ENCODE data around the gene NCOR2.

- TF ChIP-seq POLR2AphosphoS5 (IDR thresholded peaks at IDR 0.05) (no peak), CTCF (IDR thresholded peaks at IDR 0.05) (no peak), POLR2A (IDR thresholded peaks at IDR 0.05) (no peak), EP300 (IDR thresholded peaks at IDR 0.05) (no peak)
These were observed 42.0 kb downstream of the NCOR2 start for GRCh38 chr12:124525455-124525854.

Measured in suprapubic skin (tissue), 4 donors.